ENCODE measurements around the gene SV2C.

SV2C gene

DNA sequence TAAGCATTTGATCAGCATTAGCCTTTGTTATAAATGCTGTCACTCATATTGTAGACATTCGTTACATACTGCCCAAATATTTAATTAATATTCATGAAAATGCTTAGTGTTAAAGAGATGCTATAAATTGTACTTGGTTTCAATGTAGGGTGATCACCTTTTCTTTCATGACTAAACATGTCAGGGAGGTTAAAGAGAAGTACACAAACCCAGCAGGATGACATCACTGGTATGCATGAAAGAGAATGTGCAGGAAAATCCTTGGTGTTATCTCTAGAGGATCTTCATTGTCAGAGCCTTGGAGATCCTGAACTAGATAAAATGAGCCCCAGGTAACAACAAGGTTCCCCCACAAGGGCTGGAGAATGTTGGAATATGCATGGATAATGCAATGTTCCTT lies 33.0 kb upstream of the SV2C start:
- TF ChIP-seq ZNF8 (CRISPR knock-in tag; IDR thresholded peaks at IDR 0.05) (no peak), BACH2 (CRISPR knock-in tag; IDR thresholded peaks at IDR 0.05; ENCODE audit: borderline replicate concordance) (no peak), SNAI2 (CRISPR knock-in tag; IDR thresholded peaks at IDR 0.05) (no peak), TCF4 (CRISPR knock-in tag; IDR thresholded peaks at IDR 0.05; ENCODE audit: borderline replicate concordance) (no peak), ZFP30 (CRISPR knock-in tag; IDR thresholded peaks at IDR 0.05) (no peak), ESRRG (CRISPR knock-in tag; IDR thresholded peaks at IDR 0.05) (no peak), TOX (CRISPR knock-in tag; IDR thresholded peaks at IDR 0.05; ENCODE audit: borderline replicate concordance) (no peak), ARNTL (CRISPR knock-in tag; IDR thresholded peaks at IDR 0.05; ENCODE audit: borderline replicate concordance, low read depth) (no peak), OSR1 (CRISPR knock-in tag; IDR thresholded peaks at IDR 0.05) (no peak), ISL1 (CRISPR knock-in tag; IDR thresholded peaks at IDR 0.05) (no peak), ZNF70 (CRISPR knock-in tag; IDR thresholded peaks at IDR 0.05) (no peak), PPARA (CRISPR knock-in tag; IDR thresholded peaks at IDR 0.05; ENCODE audit: borderline replicate concordance) (no peak), ZC3H10 (CRISPR knock-in tag; IDR thresholded peaks at IDR 0.05) (no peak), ZNF565 (CRISPR knock-in tag; conservative IDR thresholded peaks at IDR 0.05; ENCODE audit: low read depth) (no peak), ZFP3 (CRISPR knock-in tag; IDR thresholded peaks at IDR 0.05) (no peak)
- TF ChIP-seq, protein P1, sequence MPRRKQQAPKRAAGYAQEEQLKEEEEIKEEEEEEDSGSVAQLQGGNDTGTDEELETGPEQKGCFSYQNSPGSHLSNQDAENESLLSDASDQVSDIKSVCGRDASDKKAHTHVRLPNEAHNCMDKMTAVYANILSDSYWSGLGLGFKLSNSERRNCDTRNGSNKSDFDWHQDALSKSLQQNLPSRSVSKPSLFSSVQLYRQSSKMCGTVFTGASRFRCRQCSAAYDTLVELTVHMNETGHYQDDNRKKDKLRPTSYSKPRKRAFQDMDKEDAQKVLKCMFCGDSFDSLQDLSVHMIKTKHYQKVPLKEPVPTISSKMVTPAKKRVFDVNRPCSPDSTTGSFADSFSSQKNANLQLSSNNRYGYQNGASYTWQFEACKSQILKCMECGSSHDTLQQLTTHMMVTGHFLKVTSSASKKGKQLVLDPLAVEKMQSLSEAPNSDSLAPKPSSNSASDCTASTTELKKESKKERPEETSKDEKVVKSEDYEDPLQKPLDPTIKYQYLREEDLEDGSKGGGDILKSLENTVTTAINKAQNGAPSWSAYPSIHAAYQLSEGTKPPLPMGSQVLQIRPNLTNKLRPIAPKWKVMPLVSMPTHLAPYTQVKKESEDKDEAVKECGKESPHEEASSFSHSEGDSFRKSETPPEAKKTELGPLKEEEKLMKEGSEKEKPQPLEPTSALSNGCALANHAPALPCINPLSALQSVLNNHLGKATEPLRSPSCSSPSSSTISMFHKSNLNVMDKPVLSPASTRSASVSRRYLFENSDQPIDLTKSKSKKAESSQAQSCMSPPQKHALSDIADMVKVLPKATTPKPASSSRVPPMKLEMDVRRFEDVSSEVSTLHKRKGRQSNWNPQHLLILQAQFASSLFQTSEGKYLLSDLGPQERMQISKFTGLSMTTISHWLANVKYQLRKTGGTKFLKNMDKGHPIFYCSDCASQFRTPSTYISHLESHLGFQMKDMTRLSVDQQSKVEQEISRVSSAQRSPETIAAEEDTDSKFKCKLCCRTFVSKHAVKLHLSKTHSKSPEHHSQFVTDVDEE (CRISPR knock-in tag; IDR thresholded peaks at IDR 0.05), result no peak
- TF ChIP-seq, protein P2, sequence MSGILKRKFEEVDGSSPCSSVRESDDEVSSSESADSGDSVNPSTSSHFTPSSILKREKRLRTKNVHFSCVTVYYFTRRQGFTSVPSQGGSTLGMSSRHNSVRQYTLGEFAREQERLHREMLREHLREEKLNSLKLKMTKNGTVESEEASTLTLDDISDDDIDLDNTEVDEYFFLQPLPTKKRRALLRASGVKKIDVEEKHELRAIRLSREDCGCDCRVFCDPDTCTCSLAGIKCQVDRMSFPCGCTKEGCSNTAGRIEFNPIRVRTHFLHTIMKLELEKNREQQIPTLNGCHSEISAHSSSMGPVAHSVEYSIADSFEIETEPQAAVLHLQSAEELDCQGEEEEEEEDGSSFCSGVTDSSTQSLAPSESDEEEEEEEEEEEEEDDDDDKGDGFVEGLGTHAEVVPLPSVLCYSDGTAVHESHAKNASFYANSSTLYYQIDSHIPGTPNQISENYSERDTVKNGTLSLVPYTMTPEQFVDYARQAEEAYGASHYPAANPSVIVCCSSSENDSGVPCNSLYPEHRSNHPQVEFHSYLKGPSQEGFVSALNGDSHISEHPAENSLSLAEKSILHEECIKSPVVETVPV (CRISPR knock-in tag; IDR thresholded peaks at IDR 0.05), result no peak
- no peak for ATAC-seq

DNA sequence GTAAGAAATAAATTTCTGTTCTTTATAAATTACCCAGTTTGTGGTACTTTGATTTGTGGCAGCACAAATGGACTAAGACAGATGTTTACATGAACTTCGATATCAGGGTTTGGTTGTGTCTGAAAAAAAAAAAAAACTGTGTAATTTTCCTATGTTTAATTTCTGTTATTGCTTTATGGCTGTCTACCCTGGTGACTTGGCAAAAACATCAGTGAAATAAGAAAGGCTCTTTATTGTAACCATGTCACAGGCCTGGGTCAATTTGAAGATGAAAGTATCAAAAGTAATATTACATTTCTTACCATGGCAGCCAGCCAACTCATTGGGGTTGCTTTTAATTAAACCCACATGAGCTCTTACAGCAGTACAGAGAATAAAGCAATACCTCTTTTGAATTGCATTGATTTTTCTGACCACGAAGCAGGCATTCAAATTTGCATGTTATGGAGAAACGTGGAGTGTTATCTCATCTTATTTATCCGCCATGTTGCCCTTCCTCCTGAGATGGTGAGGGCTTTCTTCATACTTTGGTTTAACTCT lies 20.6 kb upstream of the SV2C start:
- TF ChIP-seq, protein P2 (CRISPR knock-in tag; IDR thresholded peaks at IDR 0.05), result no peak
- TF ChIP-seq, protein P3, sequence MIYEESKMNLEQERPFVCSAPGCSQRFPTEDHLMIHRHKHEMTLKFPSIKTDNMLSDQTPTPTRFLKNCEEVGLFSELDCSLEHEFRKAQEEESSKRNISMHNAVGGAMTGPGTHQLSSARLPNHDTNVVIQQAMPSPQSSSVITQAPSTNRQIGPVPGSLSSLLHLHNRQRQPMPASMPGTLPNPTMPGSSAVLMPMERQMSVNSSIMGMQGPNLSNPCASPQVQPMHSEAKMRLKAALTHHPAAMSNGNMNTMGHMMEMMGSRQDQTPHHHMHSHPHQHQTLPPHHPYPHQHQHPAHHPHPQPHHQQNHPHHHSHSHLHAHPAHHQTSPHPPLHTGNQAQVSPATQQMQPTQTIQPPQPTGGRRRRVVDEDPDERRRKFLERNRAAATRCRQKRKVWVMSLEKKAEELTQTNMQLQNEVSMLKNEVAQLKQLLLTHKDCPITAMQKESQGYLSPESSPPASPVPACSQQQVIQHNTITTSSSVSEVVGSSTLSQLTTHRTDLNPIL (CRISPR knock-in tag; IDR thresholded peaks at IDR 0.05; ENCODE audit: low read depth), result no peak
- no peak for TF ChIP-seq GLIS3 (CRISPR knock-in tag; IDR thresholded peaks at IDR 0.05)
- TF ChIP-seq ZNF565 (CRISPR knock-in tag; conservative IDR thresholded peaks at IDR 0.05; ENCODE audit: low read depth), result no peak
- TF ChIP-seq ZNF8 (CRISPR knock-in tag; IDR thresholded peaks at IDR 0.05), result no peak
- TF ChIP-seq, protein P4, sequence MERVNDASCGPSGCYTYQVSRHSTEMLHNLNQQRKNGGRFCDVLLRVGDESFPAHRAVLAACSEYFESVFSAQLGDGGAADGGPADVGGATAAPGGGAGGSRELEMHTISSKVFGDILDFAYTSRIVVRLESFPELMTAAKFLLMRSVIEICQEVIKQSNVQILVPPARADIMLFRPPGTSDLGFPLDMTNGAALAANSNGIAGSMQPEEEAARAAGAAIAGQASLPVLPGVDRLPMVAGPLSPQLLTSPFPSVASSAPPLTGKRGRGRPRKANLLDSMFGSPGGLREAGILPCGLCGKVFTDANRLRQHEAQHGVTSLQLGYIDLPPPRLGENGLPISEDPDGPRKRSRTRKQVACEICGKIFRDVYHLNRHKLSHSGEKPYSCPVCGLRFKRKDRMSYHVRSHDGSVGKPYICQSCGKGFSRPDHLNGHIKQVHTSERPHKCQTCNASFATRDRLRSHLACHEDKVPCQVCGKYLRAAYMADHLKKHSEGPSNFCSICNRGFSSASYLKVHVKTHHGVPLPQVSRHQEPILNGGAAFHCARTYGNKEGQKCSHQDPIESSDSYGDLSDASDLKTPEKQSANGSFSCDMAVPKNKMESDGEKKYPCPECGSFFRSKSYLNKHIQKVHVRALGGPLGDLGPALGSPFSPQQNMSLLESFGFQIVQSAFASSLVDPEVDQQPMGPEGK (CRISPR knock-in tag; IDR thresholded peaks at IDR 0.05; ENCODE audit: borderline replicate concordance), result no peak
- TF ChIP-seq ZNF70 (CRISPR knock-in tag; IDR thresholded peaks at IDR 0.05), result no peak
- no peak for ATAC-seq

DNA sequence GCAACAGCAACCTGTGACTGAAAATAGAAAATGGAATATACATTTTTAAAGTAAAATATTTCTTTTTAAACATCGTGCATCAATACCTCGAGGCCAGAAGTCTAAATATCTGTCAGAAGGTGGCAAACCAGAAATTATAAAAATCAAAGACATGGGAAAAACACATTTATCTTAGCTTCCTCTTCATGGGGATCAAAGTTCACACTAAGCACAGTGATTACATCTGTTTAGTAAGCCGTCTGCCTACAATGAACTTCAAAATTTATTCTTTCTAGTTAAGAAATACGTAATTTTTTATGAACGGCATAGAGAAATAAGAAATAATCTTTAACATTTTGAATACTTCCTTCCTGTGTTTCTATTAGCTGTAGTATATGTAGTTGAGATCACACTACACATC lies 17.9 kb upstream of the SV2C start:
- TF ChIP-seq ZFP30 (CRISPR knock-in tag; IDR thresholded peaks at IDR 0.05), result no peak
- TF ChIP-seq GLIS3 (CRISPR knock-in tag; IDR thresholded peaks at IDR 0.05), result no peak
- no peak for TF ChIP-seq ZNF70 (CRISPR knock-in tag; IDR thresholded peaks at IDR 0.05)
- ATAC-seq, result no peak

Data from SK-N-SH treated with all-trans-retinoic acid at 6 μM for 48 hours (cell line).